Astrocyte (in vitro differentiated cells and primary cell): ENCODE results near the gene CCDC85B.

Source experiments
- CTCF ChIP-seq: IDR thresholded peaks from 2 replicates; pipeline ENCODE4 v1.5.1; 2011; ENCODE audit warnings: low read depth, mild to moderate bottlenecking, inconsistent platforms, low read length, moderate library complexity; ENCODE audit not compliant: insufficient read depth
- EZH2 ChIP-seq: IDR thresholded peaks from 2 replicates; pipeline ENCODE4 v1.6.1; 2012; ENCODE audit warnings: mild to moderate bottlenecking, low read length, inconsistent platforms; ENCODE audit not compliant: insufficient read depth

GRCh38 chr11:65894034-65894591, 3.6 kb downstream of the CCDC85B start:
- no peak for TF ChIP-seq EZH2
- TF ChIP-seq CTCF: no peak
